SK-N-MC (cell line): ENCODE data around the gene NPTN.
"Not testable (repeated sequence)": the region's sequence is repeated elsewhere in the genome, so short reads cannot be mapped to it uniquely, and the experiment has no call there.

Source experiments
- DNase-seq: peaks from one replicate; pipeline ENCODE4 v3.0.0-alpha.2; 2011; ENCODE audit warnings: low read depth, low spot score
- H3K27ac ChIP-seq: fragments of 200-600 bp; sonication (generic); 2 replicates; pipeline ENCODE4 v1.5.1; 2016; ENCODE audit warnings: mixed run types
- H3K36me3 ChIP-seq: fragments of 200-600 bp; sonication (generic); 2 replicates; pipeline ENCODE4 v1.6.1; 2017; ENCODE audit warnings: antibody characterized with exemption, low read length, mixed read lengths; ENCODE audit not compliant: insufficient read depth
- H3K4me3 ChIP-seq: fragments of 200-600 bp; sonication (generic); 2 replicates; pipeline ENCODE4 v1.5.1; 2016
- H3K9ac ChIP-seq: fragments of 200-600 bp; sonication (generic); 2 replicates; pipeline ENCODE4 v1.8.0; 2017; ENCODE audit warnings: mixed run types, mixed read lengths; ENCODE audit not compliant: insufficient read length
- H3K9me3 ChIP-seq: fragments of 200-600 bp; sonication (generic); 2 replicates; pipeline ENCODE4 v1.6.1; 2017; ENCODE audit warnings: low read depth, mild to moderate bottlenecking, antibody characterized with exemption, low read length, moderate library complexity, mixed read lengths
- EZH2 ChIP-seq: fragments of 200-600 bp; sonication (generic); IDR thresholded peaks from one replicate; pipeline ENCODE4 v1.6.1; 2017; ENCODE audit warnings: antibody characterized with exemption
- FOXP2 ChIP-seq: optimal IDR thresholded peaks from 2 replicates; pipeline ENCODE3; 2011; ENCODE audit warnings: mild to moderate bottlenecking, moderate library complexity; ENCODE audit not compliant: insufficient read depth; ENCODE audit errors: extremely low read length, control extremely low read depth
- POLR2AphosphoS5 ChIP-seq: IDR thresholded peaks from 2 replicates; pipeline ENCODE4 v1.6.1; 2012; ENCODE audit warnings: mild to moderate bottlenecking, low read depth, low read length, borderline replicate concordance

NPTN gene

DNA sequence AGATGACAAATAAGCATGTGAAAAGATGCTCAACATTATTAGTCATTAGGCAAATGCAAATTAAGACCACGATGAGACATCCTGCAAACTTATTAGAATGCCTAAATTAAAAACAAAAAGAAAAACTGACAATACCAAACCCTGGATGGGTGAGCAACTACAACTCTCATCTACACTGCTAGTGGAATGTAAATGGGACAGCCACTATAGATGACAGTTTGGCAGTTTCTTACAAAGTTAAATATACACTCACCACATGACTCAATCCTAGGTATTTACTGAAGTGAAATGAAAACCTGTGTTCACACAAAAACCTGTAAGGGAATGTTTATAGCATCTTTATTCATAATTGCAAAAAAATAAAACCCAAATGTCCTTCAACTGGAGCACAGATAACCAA is 74.7 kb downstream of the NPTN start:
- Histone ChIP-seq H3K9me3 (no peaks in the 10 kb centered on the region), H3K36me3 (peaks cover 35% of the 10 kb centered on the region), H3K27ac (no peak overlapping the region), H3K4me3 (no peak overlapping the region), H3K9ac (no peak overlapping the region)
- no peak for TF ChIP-seq EZH2
- no peak for TF ChIP-seq POLR2AphosphoS5
- TF ChIP-seq FOXP2: no peak
- no peak for DNase-seq

DNA sequence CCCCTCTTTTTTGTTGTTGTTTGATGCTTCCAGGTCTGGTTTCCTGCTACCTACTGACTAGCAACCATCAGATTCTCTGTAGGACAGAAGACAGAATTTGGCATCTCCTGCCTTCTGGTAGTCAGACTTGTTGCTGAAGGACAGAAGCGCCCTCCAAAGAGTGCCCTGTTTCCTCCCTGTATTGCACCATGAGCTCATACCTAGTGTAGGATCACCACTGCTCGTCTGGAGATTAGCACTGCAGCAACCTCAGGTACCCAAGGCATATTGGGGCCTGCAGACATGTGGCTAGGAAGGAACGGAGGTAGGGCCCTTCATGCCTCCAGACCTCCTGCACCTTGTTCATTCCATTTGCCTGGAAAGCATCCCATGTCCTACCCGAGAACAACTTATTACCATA is 78.1 kb downstream of the NPTN start:
- no peak overlapping the region for H3K9ac ChIP-seq
- TF ChIP-seq FOXP2: no peak
- TF ChIP-seq POLR2AphosphoS5: no peak
- TF ChIP-seq EZH2: no peak
- no peak overlapping the region for H3K27ac ChIP-seq
- H3K4me3 ChIP-seq: no peak overlapping the region
- DNase-seq: no peak
- H3K36me3 ChIP-seq: peaks cover 21% of the 10 kb centered on the region
- H3K9me3 ChIP-seq: no peaks in the 10 kb centered on the region

DNA sequence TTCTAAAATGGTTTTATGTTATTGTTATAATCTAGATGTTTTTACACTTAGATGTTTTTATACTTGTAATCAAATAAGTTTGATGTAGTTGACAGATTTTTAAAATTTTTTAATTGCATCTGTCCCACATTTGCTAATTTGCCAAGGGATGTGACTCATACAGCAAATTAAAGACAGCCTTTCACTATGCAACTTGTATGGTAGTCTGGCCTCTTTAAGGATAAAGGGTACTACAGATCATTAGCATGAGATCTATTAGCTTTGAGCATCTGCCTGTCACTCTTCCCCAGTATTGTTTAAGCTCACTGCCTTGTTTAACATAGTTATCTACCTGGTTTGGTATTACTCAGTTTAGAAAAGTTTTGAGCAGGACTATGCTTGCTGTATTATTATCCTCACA is 83.0 kb downstream of the NPTN start:
- TF ChIP-seq EZH2 (no peak), POLR2AphosphoS5 (no peak), FOXP2 (no peak)
- DNase-seq: no peak
- Histone ChIP-seq H3K9ac (no peak overlapping the region), H3K27ac (no peak overlapping the region), H3K4me3 (no peak overlapping the region), H3K9me3 (no peaks in the 10 kb centered on the region), H3K36me3 (no peaks in the 10 kb centered on the region)

DNA sequence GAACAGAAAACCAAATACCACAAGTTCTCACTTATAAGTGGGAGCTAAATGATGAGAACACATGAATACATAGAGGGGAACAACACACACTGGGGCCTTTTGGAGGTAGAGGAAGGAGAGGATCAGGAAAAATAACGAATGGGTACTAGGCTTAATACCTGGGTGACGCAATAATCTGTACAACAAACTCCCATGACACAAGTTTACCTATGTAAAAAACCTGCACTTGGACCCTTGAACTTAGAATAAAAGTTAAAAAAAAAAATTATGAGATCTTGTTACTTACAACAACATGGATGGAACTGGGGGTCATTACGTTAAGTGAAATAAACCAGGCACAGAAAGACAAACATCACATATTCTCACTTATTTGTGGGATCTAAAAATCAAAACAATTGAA is 84.3 kb downstream of the NPTN start:
- DNase-seq, H3K4me3 ChIP-seq, H3K9ac ChIP-seq, H3K36me3 ChIP-seq, H3K27ac ChIP-seq, H3K9me3 ChIP-seq: not testable (repeated sequence)

DNA sequence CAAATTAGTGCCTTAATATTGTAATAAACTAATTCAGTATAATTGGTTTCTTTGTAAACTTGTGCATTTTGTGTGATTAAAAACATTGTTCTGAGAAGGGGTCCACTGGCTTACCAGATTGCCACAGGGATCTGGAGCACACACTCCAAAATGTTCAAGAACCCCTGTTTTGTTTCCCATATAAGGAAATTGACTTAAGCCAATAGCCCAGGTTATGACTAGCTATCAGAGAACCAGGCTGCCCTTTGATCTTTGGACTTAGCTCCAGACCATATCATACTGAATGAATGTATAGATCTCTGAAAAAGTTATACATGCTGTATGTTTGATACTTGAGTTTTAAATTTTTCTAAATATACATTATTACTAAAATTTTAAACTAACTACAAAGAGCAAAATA is 91.7 kb downstream of the NPTN start:
- no peak overlapping the region for H3K27ac ChIP-seq
- no peaks in the 10 kb centered on the region for H3K9me3 ChIP-seq
- H3K9ac ChIP-seq: no peak overlapping the region
- TF ChIP-seq EZH2 (no peak), POLR2AphosphoS5 (no peak), FOXP2 (no peak)
- no peaks in the 10 kb centered on the region for H3K36me3 ChIP-seq
- no peak for DNase-seq
- H3K4me3 ChIP-seq: no peak overlapping the region

DNA sequence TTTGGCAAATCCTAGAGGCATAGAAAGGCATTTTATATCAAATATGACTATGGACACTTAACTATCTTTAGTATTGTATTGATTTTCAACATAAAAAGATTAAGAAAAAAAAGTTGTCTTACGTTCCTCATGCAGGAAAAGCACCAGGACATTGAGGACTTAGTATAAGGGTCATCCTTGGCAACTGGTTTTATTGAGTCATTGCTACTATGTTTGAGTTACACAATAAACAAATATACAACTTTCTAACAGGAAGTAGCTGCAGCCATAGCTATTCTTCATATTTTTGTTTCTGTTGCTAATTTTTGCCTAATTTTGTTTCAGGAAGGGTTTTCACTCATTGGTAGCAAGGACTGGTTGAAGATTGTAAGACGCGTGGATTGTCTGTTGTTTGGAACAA is 93.0 kb downstream of the NPTN start:
- Histone ChIP-seq H3K9me3 (no peaks in the 10 kb centered on the region), H3K9ac (no peak overlapping the region), H3K27ac (no peak overlapping the region), H3K36me3 (no peaks in the 10 kb centered on the region), H3K4me3 (no peak overlapping the region)
- DNase-seq: no peak
- TF ChIP-seq FOXP2 (no peak), EZH2 (no peak), POLR2AphosphoS5 (no peak)

DNA sequence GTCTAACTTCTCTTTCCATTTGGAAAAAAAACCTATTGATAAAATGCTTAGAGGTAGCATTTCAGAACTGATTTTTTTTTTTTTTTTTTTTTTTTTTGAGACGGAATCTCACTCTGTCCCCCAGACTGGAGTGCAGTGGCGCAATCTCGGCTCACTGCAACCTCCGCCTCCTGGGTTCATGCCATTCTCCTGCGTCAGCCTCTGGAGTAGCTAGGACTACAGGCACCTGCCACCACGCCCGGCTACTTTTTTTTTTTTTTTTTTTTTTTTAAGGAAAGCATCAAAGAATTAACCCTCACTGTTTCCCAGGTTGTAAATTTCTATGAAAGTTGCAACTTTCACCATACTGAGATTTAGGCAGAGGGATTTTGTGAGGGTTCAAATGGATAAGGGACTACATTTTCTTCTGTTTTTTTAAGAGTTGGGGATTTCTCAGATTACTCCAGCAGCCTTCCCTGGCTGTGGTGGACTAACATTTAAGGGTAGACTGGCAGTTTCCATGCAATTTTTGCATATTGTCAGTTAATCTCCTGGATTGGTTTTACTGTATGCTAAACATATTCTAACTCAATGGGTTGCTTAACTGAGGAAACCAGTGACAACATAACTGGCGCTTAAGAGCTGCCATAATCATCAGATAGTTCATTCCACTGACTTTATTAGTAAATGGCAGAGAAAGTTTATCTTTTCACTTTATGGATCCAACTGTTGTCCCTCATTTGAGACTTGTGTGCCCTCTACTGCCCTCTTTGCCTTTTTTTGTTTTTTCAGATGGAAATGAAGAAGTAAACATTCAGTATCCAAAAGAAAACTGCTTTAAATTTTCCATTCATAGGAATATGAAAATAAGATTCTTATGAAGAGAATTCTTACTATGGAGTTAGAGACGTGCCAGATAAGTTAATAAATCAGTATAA is 93.7 kb downstream of the NPTN start:
- Histone ChIP-seq H3K9ac (no peak overlapping the region), H3K9me3 (no peaks in the 10 kb centered on the region), H3K27ac (no peak overlapping the region), H3K4me3 (no peak overlapping the region), H3K36me3 (no peaks in the 10 kb centered on the region)
- TF ChIP-seq POLR2AphosphoS5 (no peak), EZH2 (no peak), FOXP2 (no peak)
- DNase-seq: no peak

DNA sequence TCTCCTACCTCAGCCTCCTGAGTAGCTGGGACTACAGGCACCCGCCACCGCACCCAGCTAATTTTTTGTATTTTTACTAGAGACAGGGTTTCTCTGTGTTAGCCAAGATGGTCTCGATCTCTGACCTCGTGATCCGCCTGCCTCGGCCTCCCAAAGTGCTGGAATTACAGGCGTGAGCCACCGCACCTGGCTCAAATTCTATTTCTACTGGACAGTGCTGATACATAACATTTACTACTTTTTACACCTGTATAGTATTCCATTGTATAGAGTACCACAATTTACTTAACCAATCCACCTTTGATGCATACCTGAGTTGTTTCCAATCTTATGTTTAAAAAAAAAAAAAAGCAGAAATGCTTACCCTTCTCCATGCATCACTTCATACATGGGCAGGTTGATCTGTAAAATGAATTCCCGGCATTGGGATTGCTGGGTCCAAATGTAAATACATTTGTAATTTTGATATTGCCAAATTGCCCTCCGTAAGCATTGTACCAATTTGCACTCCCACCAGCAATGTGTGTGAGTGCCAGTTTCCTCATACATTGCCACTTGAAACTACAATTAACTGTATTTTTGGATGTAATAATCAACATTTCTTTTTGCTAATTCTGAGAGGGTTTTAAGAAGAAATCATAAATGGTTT is 94.5 kb downstream of the NPTN start:
- H3K9me3 ChIP-seq: no peaks in the 10 kb centered on the region
- no peak overlapping the region for H3K27ac ChIP-seq
- H3K9ac ChIP-seq: no peak overlapping the region
- no peak for DNase-seq
- H3K4me3 ChIP-seq: no peak overlapping the region
- TF ChIP-seq FOXP2 (no peak), POLR2AphosphoS5 (no peak), EZH2 (no peak)
- H3K36me3 ChIP-seq: no peaks in the 10 kb centered on the region

DNA sequence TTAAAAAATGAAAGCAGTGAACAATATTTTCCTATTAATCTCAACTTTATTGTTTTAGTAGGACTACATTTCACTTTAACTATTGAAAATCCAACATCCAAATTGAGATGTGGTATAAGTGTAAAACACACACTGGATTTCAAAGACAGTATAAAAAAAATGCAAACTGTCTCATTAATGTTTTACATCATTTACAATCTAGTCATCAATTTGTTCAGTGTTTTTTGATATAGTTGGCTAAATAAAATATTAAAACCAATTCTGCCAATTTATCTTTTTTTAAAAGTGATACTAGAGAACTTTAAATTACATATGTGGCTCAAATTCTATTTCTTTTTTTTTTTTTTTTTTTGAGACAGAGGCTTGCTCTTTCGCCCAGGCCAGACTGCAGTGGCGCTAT is 95.1 kb downstream of the NPTN start:
- no peak for TF ChIP-seq EZH2
- TF ChIP-seq FOXP2: no peak
- no peak for TF ChIP-seq POLR2AphosphoS5
- H3K36me3 ChIP-seq: no peaks in the 10 kb centered on the region
- H3K27ac ChIP-seq: no peak overlapping the region
- no peaks in the 10 kb centered on the region for H3K9me3 ChIP-seq
- no peak overlapping the region for H3K4me3 ChIP-seq
- DNase-seq: no peak
- H3K9ac ChIP-seq: no peak overlapping the region
